IPS-15b (cell line): ENCODE measurements around the gene SPATA31A3.
"Not testable (repeated sequence)": the region's sequence is repeated elsewhere in the genome, so short reads cannot be mapped to it uniquely, and the experiment has no call there.

Experiments used
- H3K27me3 ChIP-seq: one replicate; pipeline ENCODE4 v1.6.1; 2013; ENCODE audit warnings: low read length; ENCODE audit not compliant: control insufficient read depth, insufficient read depth
- H3K36me3 ChIP-seq: one replicate; pipeline ENCODE4 v1.6.1; 2013; ENCODE audit warnings: low read length; ENCODE audit not compliant: control insufficient read depth, insufficient read depth
- H3K4me1 ChIP-seq: one replicate; pipeline ENCODE4 v1.6.1; 2013; ENCODE audit warnings: mild to moderate bottlenecking, low read length; ENCODE audit not compliant: control insufficient read depth, insufficient read depth
- H3K4me3 ChIP-seq: one replicate; pipeline ENCODE4 v1.5.1; 2013; ENCODE audit warnings: low read depth, low read length
- H3K9ac ChIP-seq: one replicate; pipeline ENCODE4 v1.6.1; 2013; ENCODE audit warnings: low read depth, mild to moderate bottlenecking, low read length
- H3K9me3 ChIP-seq: one replicate; pipeline ENCODE4 v1.6.1; 2013; ENCODE audit warnings: mild to moderate bottlenecking, low read length; ENCODE audit not compliant: control insufficient read depth, insufficient read depth

SPATA31A3 gene

DNA sequence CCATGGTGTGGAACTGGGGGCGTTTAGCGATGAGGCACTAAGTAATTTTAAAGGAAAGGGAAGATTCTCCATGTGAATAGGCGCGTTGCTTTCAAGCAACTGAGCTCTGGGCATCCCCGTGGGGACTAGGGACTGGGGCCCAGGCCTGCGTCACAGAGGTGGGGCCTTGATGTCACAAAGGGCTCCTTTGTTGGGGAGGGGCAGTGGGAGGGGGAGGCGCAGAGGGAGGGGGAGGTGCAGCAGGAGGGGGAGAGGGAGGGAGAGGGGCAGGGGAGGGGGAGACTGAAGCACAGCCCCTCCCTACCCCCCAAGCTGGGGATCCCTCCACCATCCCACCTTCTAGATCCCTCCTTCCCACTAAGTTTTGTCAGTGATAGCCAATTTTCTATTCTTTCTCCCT, at the start of gene SPATA31A3:
TSS of gene SPATA31A3 (minus strand) at position 101 of the 400 bp plus-strand sequence. CDS start at position 72, 29 bp downstream.
- H3K9ac ChIP-seq, H3K36me3 ChIP-seq, H3K27me3 ChIP-seq, H3K9me3 ChIP-seq, H3K4me1 ChIP-seq, H3K4me3 ChIP-seq: not testable (repeated sequence)

GRCh38 chr9:66952576-66952975, 39.8 kb downstream of the SPATA31A3 start:
- H3K9ac ChIP-seq, H3K27me3 ChIP-seq, H3K9me3 ChIP-seq, H3K36me3 ChIP-seq, H3K4me1 ChIP-seq, H3K4me3 ChIP-seq: not testable (repeated sequence)

GRCh38 chr9:66942400-66943155, 49.8 kb downstream of the SPATA31A3 start:
- not testable (repeated sequence) for H3K4me3 ChIP-seq, H3K27me3 ChIP-seq, H3K4me1 ChIP-seq, H3K9ac ChIP-seq, H3K36me3 ChIP-seq, H3K9me3 ChIP-seq

DNA sequence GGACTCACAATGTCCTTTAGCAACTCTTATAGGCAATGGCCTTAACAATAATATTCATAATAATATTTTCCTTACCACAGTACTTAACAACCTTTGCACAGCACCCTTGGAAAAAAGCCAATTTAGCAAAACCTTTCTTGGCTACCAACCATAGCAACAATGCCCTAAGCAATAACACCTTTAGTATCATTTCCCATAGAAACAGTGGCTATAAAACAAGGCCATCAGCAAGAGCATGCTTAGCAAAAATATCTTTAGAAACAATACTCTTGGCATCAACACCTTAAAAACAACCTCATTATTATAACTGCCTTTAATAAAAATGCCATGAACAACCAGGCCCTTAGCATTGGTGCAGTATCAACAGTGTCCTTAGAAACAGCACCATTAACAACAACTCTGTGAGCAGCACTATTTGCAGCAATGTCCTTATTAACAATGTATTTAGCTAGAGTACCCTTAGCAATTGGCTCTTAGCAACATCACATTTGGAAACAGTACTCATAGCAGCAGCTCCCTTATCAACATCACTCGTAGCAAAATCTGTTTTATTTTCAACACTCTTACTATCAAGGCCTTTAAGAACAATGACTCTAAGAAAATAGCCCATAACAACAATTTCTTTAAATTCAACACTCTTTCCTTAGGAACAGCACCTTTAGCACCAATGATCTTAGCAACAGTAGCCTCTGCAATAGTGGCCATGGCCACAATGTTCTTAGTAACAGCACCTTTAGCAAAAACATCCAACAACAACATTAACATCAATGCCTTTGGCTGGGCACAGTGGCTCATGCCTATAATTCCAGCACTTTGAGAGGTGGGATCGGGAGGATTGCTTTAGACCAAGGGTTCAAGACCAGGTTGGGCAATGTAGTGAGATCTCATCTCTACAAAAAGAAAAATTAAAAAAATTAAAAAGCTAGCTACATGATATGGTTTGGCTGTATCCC, 52.2 kb downstream of the SPATA31A3 start:
- H3K36me3 ChIP-seq, H3K4me3 ChIP-seq, H3K9ac ChIP-seq, H3K4me1 ChIP-seq, H3K9me3 ChIP-seq, H3K27me3 ChIP-seq: not testable (repeated sequence)

DNA sequence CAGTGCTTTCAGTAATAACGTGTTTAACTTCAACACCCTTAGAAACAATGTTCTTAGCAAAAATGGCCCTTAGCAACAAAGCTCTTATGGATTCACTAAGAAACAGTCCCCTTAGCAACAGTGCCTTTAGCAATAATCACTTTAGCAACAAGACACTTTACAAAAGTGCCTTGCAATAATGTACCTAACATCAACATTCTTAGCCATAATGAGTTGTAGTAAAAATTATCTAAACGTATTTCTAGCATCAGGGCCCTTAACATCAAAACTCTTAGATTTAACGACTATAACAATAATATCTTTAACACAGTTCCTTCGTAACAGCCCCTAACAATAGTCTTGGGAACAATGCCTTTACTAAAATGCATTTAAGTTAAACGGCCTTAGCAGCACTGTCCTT, 54.0 kb downstream of the SPATA31A3 start:
- not testable (repeated sequence) for H3K4me1 ChIP-seq, H3K9ac ChIP-seq, H3K4me3 ChIP-seq, H3K27me3 ChIP-seq, H3K36me3 ChIP-seq, H3K9me3 ChIP-seq

- not testable (repeated sequence) for H3K9ac ChIP-seq, H3K36me3 ChIP-seq, H3K4me1 ChIP-seq, H3K27me3 ChIP-seq, H3K9me3 ChIP-seq, H3K4me3 ChIP-seq
Observed at GRCh38 chr9:66937662-66938061, 54.7 kb downstream of the SPATA31A3 start.
